SK-N-MC (cell line): ENCODE data around the gene IL5.
"Not testable (repeated sequence)": the region's sequence is repeated elsewhere in the genome, so short reads cannot be mapped to it uniquely, and the experiment has no call there.

Experiments used
- DNase-seq: peaks from one replicate; pipeline ENCODE4 v3.0.0-alpha.2; 2011; ENCODE audit warnings: low read depth, low spot score
- H3K27ac ChIP-seq: fragments of 200-600 bp; sonication (generic); 2 replicates; pipeline ENCODE4 v1.5.1; 2016; ENCODE audit warnings: mixed run types
- H3K36me3 ChIP-seq: fragments of 200-600 bp; sonication (generic); 2 replicates; pipeline ENCODE4 v1.6.1; 2017; ENCODE audit warnings: antibody characterized with exemption, low read length, mixed read lengths; ENCODE audit not compliant: insufficient read depth
- H3K4me3 ChIP-seq: fragments of 200-600 bp; sonication (generic); 2 replicates; pipeline ENCODE4 v1.5.1; 2016
- H3K9ac ChIP-seq: fragments of 200-600 bp; sonication (generic); 2 replicates; pipeline ENCODE4 v1.8.0; 2017; ENCODE audit warnings: mixed run types, mixed read lengths; ENCODE audit not compliant: insufficient read length
- H3K9me3 ChIP-seq: fragments of 200-600 bp; sonication (generic); 2 replicates; pipeline ENCODE4 v1.6.1; 2017; ENCODE audit warnings: low read depth, mild to moderate bottlenecking, antibody characterized with exemption, low read length, moderate library complexity, mixed read lengths
- EZH2 ChIP-seq: fragments of 200-600 bp; sonication (generic); IDR thresholded peaks from one replicate; pipeline ENCODE4 v1.6.1; 2017; ENCODE audit warnings: antibody characterized with exemption
- FOXP2 ChIP-seq: optimal IDR thresholded peaks from 2 replicates; pipeline ENCODE3; 2011; ENCODE audit warnings: mild to moderate bottlenecking, moderate library complexity; ENCODE audit not compliant: insufficient read depth; ENCODE audit errors: extremely low read length, control extremely low read depth
- POLR2AphosphoS5 ChIP-seq: IDR thresholded peaks from 2 replicates; pipeline ENCODE4 v1.6.1; 2012; ENCODE audit warnings: mild to moderate bottlenecking, low read depth, low read length, borderline replicate concordance

Gene IL5

DNA sequence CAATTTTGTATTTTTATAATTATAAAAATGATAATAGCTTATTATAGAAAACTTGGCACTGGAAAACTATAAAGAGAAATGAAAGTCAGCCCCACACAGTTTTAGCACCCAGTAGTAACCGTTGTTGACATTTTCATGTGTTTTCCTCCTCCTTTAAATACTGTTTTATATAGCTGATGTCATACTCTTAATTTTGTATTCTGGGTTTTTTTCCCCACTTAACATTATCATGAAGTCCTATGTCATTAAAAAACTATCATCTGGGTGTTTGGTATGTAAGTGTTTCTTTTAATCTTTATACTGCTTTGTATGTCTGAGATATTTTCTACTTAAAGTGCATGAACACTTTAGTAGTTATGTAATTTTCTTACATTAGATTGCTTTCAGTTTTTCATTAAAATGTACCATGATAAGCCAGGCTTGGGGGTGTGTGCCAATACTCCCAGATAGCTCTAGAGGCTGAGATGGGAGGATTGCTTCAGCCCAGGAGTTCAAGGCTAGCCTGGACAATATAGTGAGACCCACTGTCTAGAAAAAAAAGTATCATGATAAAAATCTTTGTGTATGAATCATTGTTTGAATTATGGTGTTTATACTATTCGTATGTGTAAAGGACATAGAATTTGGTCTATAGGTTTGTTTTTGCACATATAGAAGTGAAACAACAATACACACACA, 16.2 kb upstream of the IL5 start:
- no peak for DNase-seq
- H3K9me3 ChIP-seq = no peaks in the 10 kb centered on the region
- peaks cover 50% of the 10 kb centered on the region for H3K36me3 ChIP-seq
- no peak overlapping the region for H3K9ac ChIP-seq
- no peak overlapping the region for H3K4me3 ChIP-seq
- no peak overlapping the region for H3K27ac ChIP-seq
- TF ChIP-seq POLR2AphosphoS5 (no peak), FOXP2 (no peak), EZH2 (no peak)

- Histone ChIP-seq H3K27ac (peak overlapping the region; percentile 89; the same call in 1 of the 2 replicates), H3K36me3 (peaks cover 31% of the 10 kb centered on the region), H3K4me3 (peak overlapping the region; percentile 99), H3K9me3 (no peaks in the 10 kb centered on the region), H3K9ac (peak overlapping the region; percentile 99)
- DNase-seq = no peak
- no peak for TF ChIP-seq EZH2
- TF ChIP-seq FOXP2 = no peak
- no peak for TF ChIP-seq POLR2AphosphoS5
Measured at GRCh38 chr5:132557478-132558172, 14.3 kb upstream of the IL5 start.

DNA sequence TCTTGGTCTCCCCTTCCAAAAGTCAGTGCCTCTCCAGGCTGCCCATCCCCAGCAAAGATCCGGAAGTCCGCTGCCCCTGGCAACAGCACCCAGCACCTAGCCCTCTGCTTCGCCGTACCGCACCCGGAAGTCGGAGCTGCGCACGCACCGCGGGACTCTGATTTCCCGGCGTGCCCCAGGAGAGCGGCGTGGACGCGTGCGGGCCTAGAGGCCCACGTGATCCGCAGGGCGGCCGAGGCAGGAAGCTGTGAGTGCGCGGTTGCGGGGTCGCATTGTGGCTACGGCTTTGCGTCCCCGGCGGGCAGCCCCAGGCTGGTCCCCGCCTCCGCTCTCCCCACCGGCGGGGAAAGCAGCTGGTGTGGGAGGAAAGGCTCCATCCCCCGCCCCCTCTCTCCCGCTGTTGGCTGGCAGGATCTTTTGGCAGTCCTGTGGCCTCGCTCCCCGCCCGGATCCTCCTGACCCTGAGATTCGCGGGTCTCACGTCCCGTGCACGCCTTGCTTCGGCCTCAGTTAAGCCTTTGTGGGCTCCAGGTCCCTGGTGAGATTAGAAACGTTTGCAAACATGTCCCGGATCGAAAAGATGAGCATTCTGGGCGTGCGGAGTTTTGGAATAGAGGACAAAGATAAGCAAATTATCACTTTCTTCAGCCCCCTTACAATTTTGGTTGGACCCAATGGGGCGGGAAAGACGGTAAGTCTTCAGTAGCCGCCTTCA, 13.6 kb upstream of the IL5 start, which contains the start of gene RAD50:
TSS of gene RAD50 (plus strand) at position 215 of the 715 bp plus-strand sequence. CDS start at position 563, 348 bp downstream.
- H3K27ac ChIP-seq = peak within 1 kb of the TSS; percentile 89
- peak within 1 kb of the TSS; percentile 99 for H3K9ac ChIP-seq
- H3K9me3 ChIP-seq = no peaks in the 10 kb centered on the region
- peak within 1 kb of the TSS; percentile 99 for H3K4me3 ChIP-seq
- peak; percentile 48 for DNase-seq
- TF ChIP-seq POLR2AphosphoS5 (peak; percentile 97), FOXP2 (peak; percentile 29), EZH2 (no peak)
- peaks cover 24% of the 10 kb centered on the region for H3K36me3 ChIP-seq

- no peak for DNase-seq
- peak overlapping the region; percentile 99 for H3K9ac ChIP-seq
- TF ChIP-seq FOXP2 = no peak
- no peak for TF ChIP-seq POLR2AphosphoS5
- no peak for TF ChIP-seq EZH2
Measured at GRCh38 chr5:132556153-132556762, 12.9 kb upstream of the IL5 start.

GRCh38 chr5:132549576-132549975, 6.3 kb upstream of the IL5 start:
- Histone ChIP-seq H3K9me3 (no peaks in the 10 kb centered on the region), H3K4me3 (no peak overlapping the region), H3K27ac (no peak overlapping the region), H3K9ac (no peak overlapping the region), H3K36me3 (no peaks in the 10 kb centered on the region)
- TF ChIP-seq EZH2 (no peak), POLR2AphosphoS5 (no peak), FOXP2 (no peak)
- DNase-seq = no peak

More at GRCh38 chr5:132556153-132556762, 12.9 kb upstream of the IL5 start:
- Histone ChIP-seq H3K9me3 (no peaks in the 10 kb centered on the region), H3K4me3 (peak overlapping the region; percentile 99), H3K27ac (peak overlapping the region; percentile 89), H3K36me3 (peaks cover 17% of the 10 kb centered on the region)

DNA sequence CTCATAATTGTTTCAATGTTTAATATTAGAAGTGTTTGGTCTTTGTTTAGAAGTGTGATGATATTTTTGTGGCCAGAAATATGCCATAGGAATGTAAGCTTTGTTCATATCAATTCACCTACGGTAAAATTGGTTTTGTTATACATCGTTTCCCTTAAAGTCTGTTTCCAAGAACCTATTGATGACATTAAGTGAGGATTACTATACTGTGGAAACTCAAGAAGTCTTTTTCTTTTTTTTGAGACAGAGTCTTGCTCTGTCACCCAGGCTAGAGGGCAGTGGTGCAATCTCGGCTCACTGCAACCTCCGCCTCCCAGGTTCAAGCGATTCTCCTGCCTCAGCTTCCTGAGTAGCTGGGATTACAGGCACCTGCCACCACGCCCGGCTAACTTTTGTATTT, 5.5 kb upstream of the IL5 start:
- not testable (repeated sequence) for DNase-seq, H3K9me3 ChIP-seq, H3K9ac ChIP-seq, H3K27ac ChIP-seq, H3K4me3 ChIP-seq, H3K36me3 ChIP-seq

DNA sequence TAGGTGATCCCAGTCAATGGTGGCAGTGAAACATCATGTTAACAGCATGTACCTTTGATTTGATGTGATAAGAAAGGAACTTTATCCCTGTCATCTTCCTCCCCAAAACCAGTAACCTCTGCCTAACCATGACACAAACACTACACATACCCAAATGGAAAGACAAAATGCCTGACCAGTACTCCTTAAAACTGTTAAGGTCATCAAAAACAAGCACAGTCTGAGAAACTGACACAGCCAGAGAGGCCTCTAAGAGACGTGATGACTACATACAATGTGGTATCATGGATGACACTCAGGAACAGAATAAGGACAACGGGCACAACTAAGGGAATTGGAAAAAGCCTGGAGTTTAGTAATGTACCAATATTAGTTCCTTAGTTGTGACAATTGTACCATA, 3.9 kb upstream of the IL5 start:
- no peaks in the 10 kb centered on the region for H3K36me3 ChIP-seq
- DNase-seq = no peak
- TF ChIP-seq POLR2AphosphoS5 = no peak
- TF ChIP-seq FOXP2 = no peak
- TF ChIP-seq EZH2 = no peak

DNA sequence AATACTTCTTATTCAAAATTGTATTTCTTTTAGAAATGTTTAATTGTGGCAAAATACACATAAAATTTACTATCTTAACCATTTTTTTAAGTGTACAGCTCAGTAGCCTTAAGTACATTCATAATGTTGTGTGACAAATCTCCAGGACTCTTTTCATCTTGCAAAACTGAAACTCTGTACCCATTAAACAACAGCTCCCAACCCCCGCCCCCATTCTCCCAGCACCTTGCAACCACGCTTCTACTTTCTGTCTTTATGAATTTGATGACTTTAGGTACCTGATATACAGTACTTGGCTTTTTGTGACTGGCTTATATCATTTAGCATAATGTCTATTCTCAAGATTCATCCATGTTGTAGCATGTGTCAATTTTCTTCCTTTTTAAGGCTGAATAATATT, 2.8 kb upstream of the IL5 start:
- H3K9ac ChIP-seq = no peak overlapping the region
- H3K36me3 ChIP-seq = no peaks in the 10 kb centered on the region
- H3K9me3 ChIP-seq = no peaks in the 10 kb centered on the region
- no peak overlapping the region for H3K27ac ChIP-seq
- no peak for TF ChIP-seq EZH2
- no peak for TF ChIP-seq FOXP2
- TF ChIP-seq POLR2AphosphoS5 = no peak
- H3K4me3 ChIP-seq = no peak overlapping the region
- DNase-seq = no peak

More for the DNA sequence above, 3.9 kb upstream of the IL5 start:
- no peaks in the 10 kb centered on the region for H3K9me3 ChIP-seq
- H3K27ac ChIP-seq = no peak overlapping the region
- no peak overlapping the region for H3K4me3 ChIP-seq
- H3K9ac ChIP-seq = no peak overlapping the region
